HG03520 (cell line): ENCODE data around the gene KMO.

Experiments used
- ATAC-seq: cut with Tn5 transposase; IDR thresholded peaks from one replicate; pipeline ENCODE4 v1.9.1; 2021; ENCODE audit warnings: mild to moderate bottlenecking, moderate library complexity; ENCODE audit not compliant: unreplicated experiment

Gene KMO

GRCh38 chr1:241622669-241623068, 90.5 kb downstream of the KMO start:
- no peak for ATAC-seq

- ATAC-seq: no peak
Observed at GRCh38 chr1:241624935-241625334, 92.8 kb downstream of the KMO start.

- peak; percentile 83 for ATAC-seq
Observed at GRCh38 chr1:241627453-241628259, 95.5 kb downstream of the KMO start.

- ATAC-seq: no peak
Observed at GRCh38 chr1:241630005-241630404, 97.8 kb downstream of the KMO start.

- no peak for ATAC-seq
Observed at GRCh38 chr1:241630476-241630875, 98.3 kb downstream of the KMO start.

- no peak for ATAC-seq
Observed at GRCh38 chr1:241630899-241631298, 98.7 kb downstream of the KMO start.

GRCh38 chr1:241631674-241632073, 99.5 kb downstream of the KMO start:
- ATAC-seq: no peak

GRCh38 chr1:241632987-241633386, 100.8 kb downstream of the KMO start:
- no peak for ATAC-seq

- no peak for ATAC-seq
Observed at GRCh38 chr1:241635556-241636152, 103.5 kb downstream of the KMO start.

GRCh38 chr1:241636291-241636690, 104.1 kb downstream of the KMO start:
- ATAC-seq: no peak

GRCh38 chr1:241637046-241637590, 104.9 kb downstream of the KMO start:
- ATAC-seq: no peak

- ATAC-seq: no peak
Observed at GRCh38 chr1:241637604-241638003, 105.4 kb downstream of the KMO start.

GRCh38 chr1:241638099-241638682, 106.0 kb downstream of the KMO start:
- no peak for ATAC-seq

- ATAC-seq: no peak
Observed at GRCh38 chr1:241638909-241639622, 106.9 kb downstream of the KMO start.

GRCh38 chr1:241639623-241640148, 107.5 kb downstream of the KMO start:
- ATAC-seq: peak; percentile 52

- ATAC-seq: peak; percentile 88
Observed at GRCh38 chr1:241640149-241640866, 108.1 kb downstream of the KMO start, which contains the start of the genes CHML and OPN3. Gene CHML, minus strand, starts transcription at chr1:241640369. Its CDS starts 4,603 bp downstream, at chr1:241635766. Gene OPN3, minus strand, starts transcription at chr1:241640369. Its CDS starts 115 bp downstream, at chr1:241640254.

- no peak for ATAC-seq
Observed at GRCh38 chr1:241640867-241641622, 108.9 kb downstream of the KMO start.

- ATAC-seq: no peak
Observed at GRCh38 chr1:241641773-241642592, 109.8 kb downstream of the KMO start.

GRCh38 chr1:241642593-241642944, 110.4 kb downstream of the KMO start:
- no peak for ATAC-seq
